ENCODE results near the gene GSK3A. TPM values are rescaled to one million over a fixed set of nuclear protein-coding genes. Genes with fewer than 3 reads are reported as not detected.

The GSK3A gene
- total and polyA plus RNA-seq, 2 donors (not counting 1 experiment from before 2014, with no cell fraction given): 38.5 to 42.0 TPM

DNA sequence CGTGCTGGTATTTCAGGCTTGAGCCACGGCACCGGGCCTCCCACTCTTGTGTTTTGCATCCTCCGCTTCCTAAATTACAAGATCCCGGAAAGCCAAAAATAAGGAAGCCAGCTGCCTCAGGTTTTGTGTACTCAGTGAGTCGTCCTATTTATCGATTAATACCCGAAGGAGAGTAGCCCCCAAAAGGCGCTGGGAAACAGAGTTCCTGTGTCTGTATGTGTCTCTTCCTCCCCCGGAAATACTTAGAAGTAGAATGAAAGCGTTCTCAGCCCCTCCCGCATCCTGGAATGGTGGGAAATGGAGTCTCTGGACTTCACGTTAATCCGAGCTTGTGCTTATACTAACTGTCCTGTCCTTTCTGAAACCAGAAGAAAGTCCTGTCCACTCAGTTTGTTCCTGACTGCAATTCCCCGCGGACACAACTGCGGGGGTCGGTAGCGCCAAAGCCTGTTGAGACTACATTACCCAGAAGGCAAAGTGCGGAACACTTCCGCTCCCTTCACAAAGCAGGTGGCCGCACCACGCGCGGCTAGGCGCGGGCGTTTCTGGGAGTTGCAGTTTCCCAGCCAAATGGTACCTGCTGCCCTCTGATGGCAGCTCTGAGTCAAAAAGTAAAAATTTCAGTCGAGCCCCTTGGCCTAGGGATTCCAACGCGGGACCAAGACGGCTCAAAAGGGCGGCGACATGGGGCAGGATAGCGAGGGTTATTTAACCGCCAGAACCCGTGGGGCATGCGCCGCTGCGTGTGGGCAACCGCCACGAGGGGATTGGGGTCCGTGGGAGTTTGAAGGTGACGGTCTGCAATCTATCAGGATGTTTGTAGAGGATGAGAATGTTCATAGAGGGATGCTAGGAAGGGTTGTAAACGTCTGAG lies 2.2 kb upstream of the GSK3A start:
- intact Hi-C loops (cut with micrococcal nuclease): loop anchor here (1.0 kb wide), 4 partner anchors 36 to 81 kb away; partner anchors contain the start of genes MEGF8, PAFAH1B3 and PRR19
- DNase-seq: peak; percentile 96
- H3K4me3 Mint-ChIP-seq: peak overlapping the region; percentile 100

More for the DNA sequence above, 2.2 kb upstream of the GSK3A start:
- no peaks in the 10 kb centered on the region for H3K27me3 Mint-ChIP-seq
- H3K9me3 Mint-ChIP-seq (ENCODE audit: insufficient read depth): no peaks in the 10 kb centered on the region
- Histone ChIP-seq H2AFZ (ENCODE audit: insufficient read depth, low read depth, low read length, poor library complexity, severe bottlenecking) (peak overlapping the region; percentile 90), H3K36me3 (replicated peaks in 1 of 2; ENCODE audit: control extremely low read depth in 1 of 2, control insufficient read depth in 1 of 2, extremely low read depth in 1 of 2, insufficient read depth in 2 of 2, low read length in 1 of 2) (peaks cover 0 to 15% of the 10 kb centered on the region in 2 experiments), H3K9me3 (ENCODE audit: control extremely low read depth in 1 of 3, control insufficient read depth in 2 of 3, insufficient read depth in 1 of 3, low read length in 2 of 3) (peaks cover 0 to 4% (median 0%) of the 10 kb centered on the region in 3 donors), H3K4me2 (replicated peaks; ENCODE audit: low read depth, low read length, poor library complexity, severe bottlenecking) (peak overlapping the region; percentile 85), H3K27ac (ENCODE audit: low read length in 2 of 2) (peak overlapping the region; percentile 64 to 71), H3K4me1 (ENCODE audit: control insufficient read depth in 2 of 2, insufficient read depth in 2 of 2, low read length in 2 of 2) (peaks cover 30 to 40% of the 10 kb centered on the region in 2 donors), H3K79me2 (ENCODE audit: control insufficient read depth, insufficient read depth, low read length) (peaks cover 25% of the 10 kb centered on the region), H3K27me3 (replicated peaks in 1 of 4; ENCODE audit: control extremely low read depth in 1 of 4, control insufficient read depth in 3 of 4, insufficient read depth in 4 of 4, low read length in 3 of 4) (no peaks in the 10 kb centered on the region), H3K9ac (ENCODE audit: low read length) (peak overlapping the region; percentile 77), H4K20me1 (ENCODE audit: control insufficient read depth, insufficient read depth, low read length, poor library complexity, severe bottlenecking) (peaks cover 26% of the 10 kb centered on the region), H3K4me3 (ENCODE audit: control extremely low read depth in 1 of 5, extremely low read depth in 1 of 5, insufficient read depth in 1 of 5, low read depth in 2 of 5, low read length in 4 of 5) (peak overlapping the region; percentile 67 to 97 (median 87))
- H3K27ac Mint-ChIP-seq: peak overlapping the region; percentile 99
- ATAC-seq (ENCODE audit: low read depth): peak; percentile 40
- WGBS (ENCODE audit: insufficient coverage): 4% methylated on average over 38 of the region's 45 CpGs
- TF ChIP-seq CTCF (IDR thresholded peaks at IDR 0.05): peak; percentile 70
- TF ChIP-seq EZH2 (IDR thresholded peaks at IDR 0.05; ENCODE audit: borderline replicate concordance, insufficient read depth, low read depth, low read length, poor library complexity, severe bottlenecking): no peak
- ChIA-PET CTCF (interaction anchor here (0.8 to 8.9 kb wide), 14 partner anchors 9 to 179 kb away, joined by 3 to 89 read pairs (median 4); partner anchors contain the start of gene POU2F2), POLR2A (interaction anchor here (0.7 to 2.6 kb wide), 5 partner anchors 24 to 47 kb away, joined by 3 to 5 read pairs (median 4); partner anchors contain the start of gene CIC)
- H3K4me1 Mint-ChIP-seq: peaks cover 53% of the 10 kb centered on the region
